HepG2 (cell line): ENCODE data around the gene MYD88. TPM values are rescaled to one million over a fixed set of nuclear protein-coding genes. Genes with fewer than 3 reads are reported as not detected.

Source experiments
- ETV6 ChIP-seq: sonication (generic); formaldehyde crosslinking; conservative IDR thresholded peaks from 2 replicates; pipeline ENCODE4 v1.4.0; 2020; ENCODE audit warnings: missing genetic modification reagents
- EZH2 ChIP-seq: conservative IDR thresholded peaks from 2 replicates; pipeline ENCODE4 v1.6.1; 2012; ENCODE audit warnings: mild to moderate bottlenecking, low read depth, low read length, moderate library complexity
- GATAD1 ChIP-seq: IDR thresholded peaks from 2 replicates; pipeline ENCODE4 v1.6.1; 2016; ENCODE audit warnings: missing genetic modification reagents, missing compliant biosample characterization
- MYNN ChIP-seq: sonication (generic); formaldehyde crosslinking; IDR thresholded peaks from 2 replicates; pipeline ENCODE4 v1.4.0; 2020; ENCODE audit warnings: mild to moderate bottlenecking, low read depth, missing genetic modification reagents
- NCOR1 ChIP-seq: fragments of 200-600 bp; sonication (generic); IDR thresholded peaks from 2 replicates; pipeline ENCODE4 v1.7.0; 2017; ENCODE audit warnings: antibody characterized with exemption, low read length, borderline replicate concordance
- POLR2A ChIP-seq, 2 experiments: IDR thresholded peaks; 2 replicates each; pipeline ENCODE4 v1.6.1; 2011; ENCODE audit warnings: low read depth in 2 of 2, low read length in 2 of 2, mild to moderate bottlenecking in 1 of 2, moderate library complexity in 1 of 2; ENCODE audit not compliant: insufficient read depth in 1 of 2
- SP2 ChIP-seq: sonication (generic); formaldehyde crosslinking; IDR thresholded peaks from 2 replicates; pipeline ENCODE4 v1.5.1; 2020; ENCODE audit warnings: mild to moderate bottlenecking, missing genetic modification reagents
- SRY ChIP-seq: sonication (generic); formaldehyde crosslinking; IDR thresholded peaks from 2 replicates; pipeline ENCODE4 v1.8.0; 2022; ENCODE audit warnings: mild to moderate bottlenecking, missing genetic modification reagents
- ZBTB3 ChIP-seq: sonication (generic); formaldehyde crosslinking; IDR thresholded peaks from 2 replicates; pipeline ENCODE4 v1.4.0; 2020; ENCODE audit warnings: low read depth, mild to moderate bottlenecking, moderate library complexity, missing genetic modification reagents, borderline replicate concordance
- ZBTB7B ChIP-seq: sonication (generic); formaldehyde crosslinking; IDR thresholded peaks from 2 replicates; pipeline ENCODE4 v1.4.0; 2020; ENCODE audit warnings: missing genetic modification reagents
- ZMYM3 ChIP-seq: sonication (generic); formaldehyde crosslinking; IDR thresholded peaks from 2 replicates; pipeline ENCODE4 v1.5.1; 2020; ENCODE audit warnings: mild to moderate bottlenecking, missing genetic modification reagents
- ZNF138 ChIP-seq: sonication (generic); formaldehyde crosslinking; IDR thresholded peaks from 2 replicates; pipeline ENCODE4 v1.5.0; 2020; ENCODE audit warnings: mild to moderate bottlenecking, low read depth, missing genetic modification reagents
- ZNF251 ChIP-seq: sonication (generic); formaldehyde crosslinking; IDR thresholded peaks from 2 replicates; pipeline ENCODE4 v1.9.0; 2021; ENCODE audit warnings: mild to moderate bottlenecking, missing genetic modification reagents
- ZNF543 ChIP-seq: sonication (generic); formaldehyde crosslinking; IDR thresholded peaks from 2 replicates; pipeline ENCODE4 v1.4.0; 2020; ENCODE audit warnings: mild to moderate bottlenecking, missing genetic modification reagents
- ZNF550 ChIP-seq: sonication (generic); formaldehyde crosslinking; IDR thresholded peaks from 2 replicates; pipeline ENCODE4 v1.4.0; 2020; ENCODE audit warnings: mild to moderate bottlenecking, missing genetic modification reagents, borderline replicate concordance
- ZNF570 ChIP-seq: sonication (generic); formaldehyde crosslinking; IDR thresholded peaks from 2 replicates; pipeline ENCODE4 v1.4.0; 2020; ENCODE audit warnings: mild to moderate bottlenecking, missing genetic modification reagents, borderline replicate concordance
- ZNF703 ChIP-seq: sonication (generic); formaldehyde crosslinking; IDR thresholded peaks from 2 replicates; pipeline ENCODE4 v1.5.1; 2020; ENCODE audit warnings: missing genetic modification reagents, mild to moderate bottlenecking, moderate library complexity, borderline replicate concordance
- ZNF883 ChIP-seq: sonication (generic); formaldehyde crosslinking; IDR thresholded peaks from 2 replicates; pipeline ENCODE4 v1.5.1; 2020; ENCODE audit warnings: mild to moderate bottlenecking, missing genetic modification reagents; ENCODE audit errors: not compliant biosample characterization
- polyA plus RNA-seq, 8 experiments: library from polyadenylated mRNA; depleted of rRNA in 3 of 8; stranded (reverse) in 7 of 8; unstranded in 1 of 8; fragments of >200 nt; fragmentation: Illumina TruSeq in 4 of 8; extraction: Trizol in 4 of 8; gene quantifications; 2 replicates each; pipeline versions ENCODE4 v1.2.1 to v1.2.3, GENCODE V29; 2011 to 2016; ENCODE audit warnings: low read depth in 4 of 8, missing spikeins in 1 of 8, mixed read lengths in 1 of 8; ENCODE audit not compliant: insufficient read depth in 1 of 8
- total RNA-seq, 5 experiments: library from RNA; depleted of rRNA; stranded (reverse); fragments of >200 nt; fragmentation: Illumina TruSeq; extraction: Trizol; gene quantifications; 2 replicates each; pipeline ENCODE4 v1.2.3, GENCODE V29; 2016; ENCODE audit warnings: low read depth in 1 of 5
- TF ChIP-seq, protein P1 (sequence below): sonication (generic); formaldehyde crosslinking; IDR thresholded peaks from 2 replicates; pipeline ENCODE4 v1.4.0; 2020; ENCODE audit warnings: missing genetic modification reagents
- TF ChIP-seq, protein P2 (sequence below): IDR thresholded peaks from 2 replicates; pipeline ENCODE4 v1.6.1; 2016; ENCODE audit warnings: missing biosample characterization, missing genetic modification reagents, low read depth
- TF ChIP-seq, protein P3 (sequence below): sonication (generic); formaldehyde crosslinking; IDR thresholded peaks from 2 replicates; pipeline ENCODE4 v1.9.0; 2021; ENCODE audit warnings: mild to moderate bottlenecking, missing genetic modification reagents

Gene MYD88
- total and polyA plus RNA-seq, 2 of the 13 experiments (the other 11 are each of a cell fraction or from before 2014, with no cell fraction given) = 7.6 to 32.7 TPM

DNA sequence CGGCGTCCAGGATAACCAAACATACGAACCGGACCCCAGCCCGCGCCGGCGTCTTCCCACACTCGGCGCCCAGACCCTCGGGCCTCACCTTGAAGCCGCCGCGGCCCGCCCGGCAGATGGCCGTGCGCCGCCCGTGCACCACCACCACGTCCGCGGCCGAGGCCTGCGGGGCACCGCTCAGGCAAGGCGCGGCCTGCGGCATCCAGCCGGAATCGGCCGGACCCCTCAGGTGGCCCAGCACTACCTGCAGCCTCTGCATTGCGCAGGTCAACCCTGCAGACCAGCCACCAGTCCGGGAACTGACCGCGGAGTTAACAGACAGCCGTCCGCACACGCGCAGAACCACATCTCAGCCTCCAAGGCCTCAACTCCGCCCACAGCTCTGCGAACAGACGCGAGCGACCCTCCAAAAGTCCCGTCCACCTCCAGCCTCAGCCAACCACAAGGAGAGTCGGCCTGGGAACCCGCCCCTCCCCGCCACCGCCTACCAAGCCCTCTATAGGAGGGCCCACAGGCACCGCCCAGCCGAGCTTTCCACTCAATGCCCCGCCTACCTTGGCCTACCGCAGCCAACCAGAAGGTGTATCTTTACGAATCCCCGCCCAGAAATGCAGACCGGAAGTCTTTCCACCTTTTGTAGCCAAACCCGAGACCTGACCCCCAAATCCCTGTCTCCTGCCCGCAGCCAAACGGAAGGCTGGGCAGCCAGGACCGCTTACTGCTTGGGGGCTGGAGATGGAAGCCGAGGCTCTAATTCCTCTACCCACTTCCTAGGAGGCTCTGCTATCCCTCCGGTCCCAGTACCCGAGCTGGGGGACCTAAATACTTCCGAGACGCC, 1.5 kb upstream of the MYD88 start, which contains the start of gene ACAA1 (continued):
- TF ChIP-seq ZNF138 (CRISPR knock-in tag) (no peak; the same call in 1 of the 2 replicates), ZNF251 (CRISPR knock-in tag) (no peak), ZNF703 (CRISPR knock-in tag) (no peak), GATAD1 (peak; percentile 44; the same call in 1 of the 2 replicates), SRY (peak; percentile 76; the same call in 1 of the 2 replicates), ZNF883 (CRISPR knock-in tag) (peak; percentile 50), ZNF550 (CRISPR knock-in tag) (no peak), ZNF543 (CRISPR knock-in tag) (peak; percentile 68; the same call in 1 of the 2 replicates), POLR2A (IDR thresholded peaks at IDR 0.05; ENCODE audit: insufficient read depth in 1 of 2, low read depth in 2 of 2, low read length in 2 of 2) (peak in 1 of 2 experiments; percentile 94; a peak in 2 of 4 replicates), EZH2 (no peak), ZBTB7B (CRISPR knock-in tag) (peak; percentile 44; the same call in 1 of the 2 replicates), SP2 (CRISPR knock-in tag) (peak; percentile 81), ZBTB3 (0 out of 2 replicates have a peak, but pooled peaks have one; percentile 58), NCOR1 (no peak), ZNF570 (CRISPR knock-in tag) (no peak; the same call in 1 of the 2 replicates), MYNN (CRISPR knock-in tag) (no peak), ETV6 (no peak), ZMYM3 (no peak)
- TF ChIP-seq, protein P1, sequence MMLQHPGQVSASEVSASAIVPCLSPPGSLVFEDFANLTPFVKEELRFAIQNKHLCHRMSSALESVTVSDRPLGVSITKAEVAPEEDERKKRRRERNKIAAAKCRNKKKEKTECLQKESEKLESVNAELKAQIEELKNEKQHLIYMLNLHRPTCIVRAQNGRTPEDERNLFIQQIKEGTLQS (CRISPR knock-in tag) = no peak
- TF ChIP-seq, protein P2, sequence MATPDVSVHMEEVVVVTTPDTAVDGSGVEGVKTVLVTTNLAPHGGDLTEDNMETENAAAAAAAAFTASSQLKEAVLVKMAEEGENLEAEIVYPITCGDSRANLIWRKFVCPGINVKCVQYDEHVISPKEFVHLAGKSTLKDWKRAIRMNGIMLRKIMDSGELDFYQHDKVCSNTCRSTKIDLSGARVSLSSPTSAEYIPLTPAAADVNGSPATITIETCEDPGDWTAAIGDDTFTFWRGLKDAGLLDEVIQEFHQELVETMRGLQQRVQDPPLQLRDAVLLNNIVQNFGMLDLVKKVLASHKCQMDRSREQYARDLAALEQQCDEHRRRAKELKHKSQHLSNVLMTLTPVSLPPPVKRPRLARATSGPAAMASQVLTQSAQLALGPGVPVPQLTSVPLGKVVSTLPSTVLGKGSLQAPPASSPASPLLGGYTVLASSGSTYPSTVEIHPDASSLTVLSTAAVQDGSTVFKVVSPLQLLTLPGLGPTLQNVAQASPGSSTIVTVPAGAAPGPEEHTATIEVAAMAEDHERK (CRISPR knock-in tag) = no peak
- TF ChIP-seq, protein P3, sequence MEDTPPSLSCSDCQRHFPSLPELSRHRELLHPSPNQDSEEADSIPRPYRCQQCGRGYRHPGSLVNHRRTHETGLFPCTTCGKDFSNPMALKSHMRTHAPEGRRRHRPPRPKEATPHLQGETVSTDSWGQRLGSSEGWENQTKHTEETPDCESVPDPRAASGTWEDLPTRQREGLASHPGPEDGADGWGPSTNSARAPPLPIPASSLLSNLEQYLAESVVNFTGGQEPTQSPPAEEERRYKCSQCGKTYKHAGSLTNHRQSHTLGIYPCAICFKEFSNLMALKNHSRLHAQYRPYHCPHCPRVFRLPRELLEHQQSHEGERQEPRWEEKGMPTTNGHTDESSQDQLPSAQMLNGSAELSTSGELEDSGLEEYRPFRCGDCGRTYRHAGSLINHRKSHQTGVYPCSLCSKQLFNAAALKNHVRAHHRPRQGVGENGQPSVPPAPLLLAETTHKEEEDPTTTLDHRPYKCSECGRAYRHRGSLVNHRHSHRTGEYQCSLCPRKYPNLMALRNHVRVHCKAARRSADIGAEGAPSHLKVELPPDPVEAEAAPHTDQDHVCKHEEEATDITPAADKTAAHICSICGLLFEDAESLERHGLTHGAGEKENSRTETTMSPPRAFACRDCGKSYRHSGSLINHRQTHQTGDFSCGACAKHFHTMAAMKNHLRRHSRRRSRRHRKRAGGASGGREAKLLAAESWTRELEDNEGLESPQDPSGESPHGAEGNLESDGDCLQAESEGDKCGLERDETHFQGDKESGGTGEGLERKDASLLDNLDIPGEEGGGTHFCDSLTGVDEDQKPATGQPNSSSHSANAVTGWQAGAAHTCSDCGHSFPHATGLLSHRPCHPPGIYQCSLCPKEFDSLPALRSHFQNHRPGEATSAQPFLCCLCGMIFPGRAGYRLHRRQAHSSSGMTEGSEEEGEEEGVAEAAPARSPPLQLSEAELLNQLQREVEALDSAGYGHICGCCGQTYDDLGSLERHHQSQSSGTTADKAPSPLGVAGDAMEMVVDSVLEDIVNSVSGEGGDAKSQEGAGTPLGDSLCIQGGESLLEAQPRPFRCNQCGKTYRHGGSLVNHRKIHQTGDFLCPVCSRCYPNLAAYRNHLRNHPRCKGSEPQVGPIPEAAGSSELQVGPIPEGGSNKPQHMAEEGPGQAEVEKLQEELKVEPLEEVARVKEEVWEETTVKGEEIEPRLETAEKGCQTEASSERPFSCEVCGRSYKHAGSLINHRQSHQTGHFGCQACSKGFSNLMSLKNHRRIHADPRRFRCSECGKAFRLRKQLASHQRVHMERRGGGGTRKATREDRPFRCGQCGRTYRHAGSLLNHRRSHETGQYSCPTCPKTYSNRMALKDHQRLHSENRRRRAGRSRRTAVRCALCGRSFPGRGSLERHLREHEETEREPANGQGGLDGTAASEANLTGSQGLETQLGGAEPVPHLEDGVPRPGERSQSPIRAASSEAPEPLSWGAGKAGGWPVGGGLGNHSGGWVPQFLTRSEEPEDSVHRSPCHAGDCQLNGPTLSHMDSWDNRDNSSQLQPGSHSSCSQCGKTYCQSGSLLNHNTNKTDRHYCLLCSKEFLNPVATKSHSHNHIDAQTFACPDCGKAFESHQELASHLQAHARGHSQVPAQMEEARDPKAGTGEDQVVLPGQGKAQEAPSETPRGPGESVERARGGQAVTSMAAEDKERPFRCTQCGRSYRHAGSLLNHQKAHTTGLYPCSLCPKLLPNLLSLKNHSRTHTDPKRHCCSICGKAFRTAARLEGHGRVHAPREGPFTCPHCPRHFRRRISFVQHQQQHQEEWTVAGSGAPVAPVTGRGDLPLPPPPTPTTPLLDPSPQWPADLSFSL (CRISPR knock-in tag) = no peak
